CD14-positive monocyte (primary cell): ENCODE results near the gene ADAMTSL3. TPM values are rescaled to one million over a fixed set of nuclear protein-coding genes. Genes with fewer than 3 reads are reported as not detected.

Experiments used
- DNase-seq, 3 donors: peaks; one replicate each; pipeline ENCODE4 v3.0.0-alpha.2; 2011 to 2022
- H2AFZ ChIP-seq: 2 replicates; pipeline ENCODE4 v1.6.0; 2012; ENCODE audit warnings: mild to moderate bottlenecking, low read depth, low read length, inconsistent platforms; ENCODE audit not compliant: insufficient read depth, poor library complexity, severe bottlenecking
- H3K27ac ChIP-seq, 2 donors: 1 replicate in 1 of 2; 2 replicates in 1 of 2; pipeline ENCODE4 v1.5.1; 2012 to 2013; ENCODE audit warnings: low read length in 2 of 2, control low read depth in 1 of 2, inconsistent platforms in 1 of 2, low read depth in 1 of 2, mild to moderate bottlenecking in 1 of 2
- H3K27me3 ChIP-seq, 2 donors: one replicate each; pipeline versions ENCODE4 v1.6.0 to v1.6.1; 2011 to 2013; ENCODE audit warnings: low read length in 2 of 2; ENCODE audit not compliant: control insufficient read depth in 2 of 2, insufficient read depth in 2 of 2
- H3K36me3 ChIP-seq, 2 donors: replicated peaks in 1 of 2; 1 replicate in 1 of 2; 2 replicates in 1 of 2; pipeline versions ENCODE4 v1.5.1 to v1.6.1; 2012 to 2013; ENCODE audit warnings: low read length in 2 of 2, control low read depth in 1 of 2, inconsistent platforms in 1 of 2, mild to moderate bottlenecking in 1 of 2; ENCODE audit not compliant: insufficient read depth in 2 of 2, control insufficient read depth in 1 of 2
- H3K4me1 ChIP-seq, 2 donors: 1 replicate in 1 of 2; 2 replicates in 1 of 2; pipeline versions ENCODE4 v1.5.1 to v1.6.1; 2012 to 2013; ENCODE audit warnings: low read length in 2 of 2, control low read depth in 1 of 2, inconsistent platforms in 1 of 2, mild to moderate bottlenecking in 1 of 2, moderate library complexity in 1 of 2; ENCODE audit not compliant: insufficient read depth in 2 of 2, control insufficient read depth in 1 of 2
- H3K4me2 ChIP-seq: replicated peaks from 2 replicates; pipeline ENCODE3; 2012; ENCODE audit warnings: low read length, moderate library complexity, mild to moderate bottlenecking; ENCODE audit not compliant: poor library complexity, severe bottlenecking; ENCODE audit errors: extremely low read depth
- H3K4me3 ChIP-seq, 3 experiments: fragments of 200-600 bp in 1 of 3; sonication (generic) in 1 of 3; replicated peaks in 1 of 3; 1 replicate in 2 of 3; 2 replicates in 1 of 3; pipeline ENCODE4 v1.5.1; 2011 to 2013; ENCODE audit warnings: low read length in 3 of 3, mild to moderate bottlenecking in 3 of 3, control low read depth in 2 of 3, low read depth in 2 of 3, inconsistent platforms in 1 of 3, moderate library complexity in 1 of 3
- H3K79me2 ChIP-seq: 2 replicates; pipeline ENCODE4 v1.6.0; 2012; ENCODE audit warnings: mild to moderate bottlenecking, control low read depth, inconsistent platforms, low read length, moderate library complexity; ENCODE audit not compliant: insufficient read depth
- H3K9ac ChIP-seq: 2 replicates; pipeline ENCODE4 v1.6.0; 2017; ENCODE audit warnings: low read length, mild to moderate bottlenecking; ENCODE audit not compliant: insufficient read depth, poor library complexity, severe bottlenecking
- H3K9me3 ChIP-seq, 2 donors: replicated peaks in 1 of 2; 1 replicate in 1 of 2; 2 replicates in 1 of 2; pipeline versions ENCODE4 v1.5.1 to v1.6.1; 2012 to 2013; ENCODE audit warnings: low read length in 2 of 2, control low read depth in 1 of 2; ENCODE audit not compliant: control insufficient read depth in 1 of 2, insufficient read depth in 1 of 2
- H4K20me1 ChIP-seq: 2 replicates; pipeline ENCODE4 v1.6.0; 2012; ENCODE audit warnings: mild to moderate bottlenecking, low read length, control low read depth, moderate library complexity; ENCODE audit not compliant: insufficient read depth
- H3K27ac Mint-ChIP-seq, 7 donors: one replicate each; pipeline ENCODE4 v1.8.0; 2020; ENCODE audit warnings: mild to moderate bottlenecking in 7 of 7, mixed read lengths in 7 of 7, moderate library complexity in 6 of 7, inconsistent platforms in 2 of 7
- H3K27me3 Mint-ChIP-seq, 3 donors: one replicate each; pipeline ENCODE4 v1.8.0; 2021 to 2022; ENCODE audit warnings: low read depth in 3 of 3, mild to moderate bottlenecking in 3 of 3, mixed read lengths in 3 of 3, moderate library complexity in 3 of 3, inconsistent platforms in 1 of 3
- H3K36me3 Mint-ChIP-seq, 2 donors: one replicate each; pipeline ENCODE4 v1.8.0; 2020; ENCODE audit warnings: mixed read lengths in 2 of 2, inconsistent platforms in 1 of 2, mild to moderate bottlenecking in 1 of 2
- H3K4me1 Mint-ChIP-seq: one replicate; pipeline ENCODE4 v1.8.0; 2020; ENCODE audit warnings: mild to moderate bottlenecking, mixed read lengths
- H3K4me3 Mint-ChIP-seq, 2 donors: one replicate each; pipeline ENCODE4 v1.8.0; 2020; ENCODE audit warnings: mild to moderate bottlenecking in 2 of 2, mixed read lengths in 2 of 2, moderate library complexity in 1 of 2
- H3K9me3 Mint-ChIP-seq, 7 donors: one replicate each; pipeline ENCODE4 v1.8.0; 2020 to 2022; ENCODE audit warnings: mixed read lengths in 7 of 7, mild to moderate bottlenecking in 6 of 7, moderate library complexity in 6 of 7, inconsistent platforms in 2 of 7
- CTCF ChIP-seq: fragments of 200-600 bp; IDR thresholded peaks from one replicate; pipeline ENCODE4 v1.8.0; 2022; ENCODE audit warnings: antibody characterized with exemption, mild to moderate bottlenecking
- WGBS: methylation state at CpG from one replicate; pipeline ENCODE4 v1.1.5; 2013; ENCODE audit warnings: missing lambda C conversion rate; ENCODE audit not compliant: insufficient coverage; 5-methylcytosine and 5-hydroxymethylcytosine counted together
- intact Hi-C, 2 donors: fragments of 100-400 bp; cut with micrococcal nuclease; formaldehyde crosslinking; loops; one replicate each; pipeline versions ENCODE4 v1.15.0 to v1.15.1; 2023
- polyA plus RNA-seq, 3 donors: library from polyadenylated mRNA; depleted of rRNA in 1 of 3; unstranded in 2 of 3; stranded (reverse) in 1 of 3; fragments of 300-500 nt in 2 of 3; fragments of >200 nt in 1 of 3; fragmentation: Illumina TruSeq in 2 of 3; gene quantifications; 1 replicate in 2 of 3; 2 replicates in 1 of 3; pipeline ENCODE4 v1.2.3, GENCODE V29; 2012 to 2021

The ADAMTSL3 gene
- polyA plus RNA-seq, 3 donors: not detected

DNA sequence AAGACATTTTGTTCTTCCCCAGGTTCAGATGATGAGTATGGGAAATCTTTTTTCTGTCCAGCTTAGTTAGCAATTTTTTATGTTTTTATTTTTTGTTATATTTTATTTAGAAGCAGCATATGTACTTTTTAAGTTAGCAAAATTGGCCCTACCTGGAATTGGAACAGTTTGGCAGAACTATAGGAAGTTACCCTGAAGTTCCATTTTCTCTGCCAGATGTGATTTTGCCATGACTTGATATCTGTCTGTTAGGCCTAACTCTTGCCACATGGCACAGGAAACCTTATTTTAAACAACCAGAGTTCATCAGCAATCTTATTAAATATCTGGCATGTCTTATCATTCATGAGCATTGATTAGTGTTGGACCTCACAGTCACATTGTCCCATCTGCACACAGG is 67.1 kb downstream of the ADAMTSL3 start:
- H3K9me3 ChIP-seq: no peaks in the 10 kb centered on the region
- no peaks in the 10 kb centered on the region for H3K79me2 ChIP-seq
- no peak overlapping the region for H3K4me2 ChIP-seq
- TF ChIP-seq CTCF: no peak
- no peaks in the 10 kb centered on the region for H3K27me3 ChIP-seq
- H4K20me1 ChIP-seq: no peaks in the 10 kb centered on the region
- no peak overlapping the region for H3K4me3 Mint-ChIP-seq
- no peaks in the 10 kb centered on the region for H3K4me1 ChIP-seq
- H3K27me3 Mint-ChIP-seq: peaks cover 0 to 2% (median 0%) of the 10 kb centered on the region in 3 donors
- H3K36me3 Mint-ChIP-seq: no peaks in the 10 kb centered on the region
- H3K36me3 ChIP-seq: no peaks in the 10 kb centered on the region
- H3K9me3 Mint-ChIP-seq: peaks cover 0 to 4% (median 0%) of the 10 kb centered on the region in 7 donors
- no peaks in the 10 kb centered on the region for H3K4me1 Mint-ChIP-seq
- H3K27ac ChIP-seq: no peak overlapping the region
- no peak overlapping the region for H3K4me3 ChIP-seq
- intact Hi-C loops: no loop called here
- DNase-seq: no peak
- H2AFZ ChIP-seq: no peak overlapping the region
- no peak overlapping the region for H3K9ac ChIP-seq
- no peak overlapping the region for H3K27ac Mint-ChIP-seq

GRCh38 chr15:83721981-83722380 is 68.1 kb downstream of the ADAMTSL3 start:
- intact Hi-C loops: no loop called here
- Histone ChIP-seq H3K4me2 (no peak overlapping the region), H3K9ac (no peak overlapping the region), H4K20me1 (no peaks in the 10 kb centered on the region), H3K4me1 (no peaks in the 10 kb centered on the region), H3K36me3 (no peaks in the 10 kb centered on the region), H3K27me3 (no peaks in the 10 kb centered on the region), H3K79me2 (no peaks in the 10 kb centered on the region), H3K9me3 (no peaks in the 10 kb centered on the region), H3K27ac (no peak overlapping the region), H3K4me3 (no peak overlapping the region), H2AFZ (no peak overlapping the region)
- WGBS: 86% methylated on average over 1 of the region's 3 CpGs
- TF ChIP-seq CTCF: no peak
- Mint-ChIP-seq H3K36me3 (no peaks in the 10 kb centered on the region), H3K4me1 (no peaks in the 10 kb centered on the region), H3K27ac (no peak overlapping the region), H3K9me3 (peaks cover 0 to 5% (median 0%) of the 10 kb centered on the region in 7 donors), H3K4me3 (no peak overlapping the region), H3K27me3 (peaks cover 0 to 4% (median 0%) of the 10 kb centered on the region in 3 donors)
- no peak for DNase-seq
